Endodermal cell (in vitro differentiated cells): ENCODE measurements around the gene RYR2. TPM values are rescaled to one million over a fixed set of nuclear protein-coding genes. Genes with fewer than 3 reads are reported as not detected.

Source experiments
- DNase-seq: peaks from one replicate; pipeline ENCODE4 v3.0.0-alpha.2; 2017
- H3K27ac ChIP-seq: 2 replicates; pipeline ENCODE4 v1.5.1; 2013; ENCODE audit warnings: mild to moderate bottlenecking, low read depth, low read length, moderate library complexity
- H3K27me3 ChIP-seq: 2 replicates; pipeline ENCODE4 v1.6.1; 2013; ENCODE audit warnings: mild to moderate bottlenecking, low read length, moderate library complexity; ENCODE audit not compliant: insufficient read depth, control insufficient read depth, poor library complexity, severe bottlenecking
- H3K36me3 ChIP-seq: 2 replicates; pipeline ENCODE4 v1.7.0; 2013; ENCODE audit warnings: mild to moderate bottlenecking, low read length, moderate library complexity; ENCODE audit not compliant: control insufficient read depth, insufficient read depth
- H3K4me1 ChIP-seq: one replicate; pipeline ENCODE4 v1.7.0; 2013; ENCODE audit warnings: low read length; ENCODE audit not compliant: control insufficient read depth, insufficient read depth
- H3K4me3 ChIP-seq: 2 replicates; pipeline ENCODE4 v1.5.1; 2013; ENCODE audit warnings: mild to moderate bottlenecking, low read length, moderate library complexity
- H3K9ac ChIP-seq: 2 replicates; pipeline ENCODE4 v1.6.1; 2013; ENCODE audit warnings: mild to moderate bottlenecking, low read length, moderate library complexity; ENCODE audit not compliant: poor library complexity, severe bottlenecking; ENCODE audit errors: extremely low read depth
- H3K9me3 ChIP-seq: 2 replicates; pipeline ENCODE4 v1.6.1; 2013; ENCODE audit warnings: mild to moderate bottlenecking, low read length, moderate library complexity; ENCODE audit not compliant: control insufficient read depth
- H3K27ac Mint-ChIP-seq: 2 replicates; pipeline ENCODE4 v1.8.0; 2020; ENCODE audit warnings: mixed read lengths
- H3K27me3 Mint-ChIP-seq: 2 replicates; pipeline ENCODE4 v1.8.0; 2021; ENCODE audit warnings: mild to moderate bottlenecking, mixed read lengths; ENCODE audit not compliant: insufficient read depth
- H3K36me3 Mint-ChIP-seq: 2 replicates; pipeline ENCODE4 v1.8.0; 2020; ENCODE audit warnings: low read depth, mixed read lengths
- H3K4me1 Mint-ChIP-seq: 2 replicates; pipeline ENCODE4 v1.8.0; 2020; ENCODE audit warnings: mixed read lengths
- H3K4me3 Mint-ChIP-seq: 2 replicates; pipeline ENCODE4 v1.8.0; 2020; ENCODE audit warnings: mild to moderate bottlenecking, moderate library complexity, mixed read lengths
- H3K9me3 Mint-ChIP-seq: 2 replicates; pipeline ENCODE4 v1.8.0; 2020; ENCODE audit warnings: mild to moderate bottlenecking, mixed read lengths
- CTCF ChIP-seq: fragments of 200-600 bp; sonication (generic); conservative IDR thresholded peaks from 2 replicates; pipeline ENCODE4 v1.5.0; 2021; ENCODE audit warnings: antibody characterized with exemption, mild to moderate bottlenecking
- WGBS, 2 experiments: methylation state at CpG; one replicate each; pipeline versions ENCODE4 v1.1.5 to v1.1.7; 2013; ENCODE audit warnings: missing lambda C conversion rate in 2 of 2, mixed read lengths in 1 of 2; ENCODE audit not compliant: insufficient coverage in 1 of 2, insufficient read length in 1 of 2; 5-methylcytosine and 5-hydroxymethylcytosine counted together
- total RNA-seq, 2 donors: library from RNA; stranded (reverse); fragmentation: NEBNext Ultra II Directional in 1 of 2; extraction: Animal tissue kit (Norgen Biotek cat#: 25700) in 1 of 2; gene quantifications; 2 replicates in 1 of 2; 3 replicates in 1 of 2; pipeline ENCODE4 v1.2.1, GENCODE V29; 2021

Gene RYR2
- total RNA-seq, 2 donors from 2014 or later: 0.95 to 2.4 TPM

GRCh38 chr1:237011432-237011831, 30.6 kb upstream of the RYR2 start:
- H3K9me3 Mint-ChIP-seq: peaks cover 11% of the 10 kb centered on the region
- Histone ChIP-seq H3K27me3 (no peaks in the 10 kb centered on the region), H3K9me3 (peaks cover 5% of the 10 kb centered on the region), H3K4me3 (no peak overlapping the region), H3K27ac (no peak overlapping the region), H3K4me1 (no peaks in the 10 kb centered on the region), H3K9ac (no peak overlapping the region), H3K36me3 (no peaks in the 10 kb centered on the region)
- no peak overlapping the region for H3K4me3 Mint-ChIP-seq
- WGBS, 2 experiments: 91 to 100% methylated on average over 1 to 2 of the region's 3 CpGs
- no peak for TF ChIP-seq CTCF
- peaks cover 2% of the 10 kb centered on the region for H3K4me1 Mint-ChIP-seq
- no peak overlapping the region for H3K27ac Mint-ChIP-seq
- no peak for DNase-seq
- H3K36me3 Mint-ChIP-seq: no peaks in the 10 kb centered on the region
- no peaks in the 10 kb centered on the region for H3K27me3 Mint-ChIP-seq

GRCh38 chr1:237012361-237012760, 29.6 kb upstream of the RYR2 start:
- Mint-ChIP-seq H3K9me3 (peaks cover 11% of the 10 kb centered on the region), H3K27me3 (no peaks in the 10 kb centered on the region), H3K27ac (no peak overlapping the region), H3K36me3 (no peaks in the 10 kb centered on the region), H3K4me1 (peaks cover 6% of the 10 kb centered on the region), H3K4me3 (no peak overlapping the region)
- H3K27me3 ChIP-seq: no peaks in the 10 kb centered on the region
- no peak overlapping the region for H3K4me3 ChIP-seq
- H3K4me1 ChIP-seq: no peaks in the 10 kb centered on the region
- no peak for DNase-seq
- peaks cover 5% of the 10 kb centered on the region for H3K9me3 ChIP-seq
- no peak for TF ChIP-seq CTCF
- H3K36me3 ChIP-seq: no peaks in the 10 kb centered on the region
- H3K9ac ChIP-seq: no peak overlapping the region
- WGBS, 2 experiments: 95% methylated on average over 4 to 5 of the region's 5 CpGs
- no peak overlapping the region for H3K27ac ChIP-seq

GRCh38 chr1:237012788-237013383, 29.1 kb upstream of the RYR2 start:
- TF ChIP-seq CTCF: no peak
- Histone ChIP-seq H3K27ac (no peak overlapping the region), H3K36me3 (no peaks in the 10 kb centered on the region), H3K27me3 (no peaks in the 10 kb centered on the region), H3K9me3 (peaks cover 5% of the 10 kb centered on the region), H3K4me3 (no peak overlapping the region), H3K4me1 (no peaks in the 10 kb centered on the region), H3K9ac (no peak overlapping the region)
- no peak overlapping the region for H3K27ac Mint-ChIP-seq
- H3K36me3 Mint-ChIP-seq: no peaks in the 10 kb centered on the region
- no peaks in the 10 kb centered on the region for H3K27me3 Mint-ChIP-seq
- H3K4me1 Mint-ChIP-seq: peaks cover 6% of the 10 kb centered on the region
- H3K9me3 Mint-ChIP-seq: peaks cover 11% of the 10 kb centered on the region
- no peak for DNase-seq
- H3K4me3 Mint-ChIP-seq: no peak overlapping the region
- 88 to 91% methylated on average over 11 to 15 of the region's 15 CpGs for WGBS, 2 experiments
